ENCODE results near the gene SLC6A2. TPM values are rescaled to one million over a fixed set of nuclear protein-coding genes. Genes with fewer than 3 reads are reported as not detected.

The SLC6A2 gene
- total RNA-seq, 1 donor from 2014 or later, result not detected

DNA sequence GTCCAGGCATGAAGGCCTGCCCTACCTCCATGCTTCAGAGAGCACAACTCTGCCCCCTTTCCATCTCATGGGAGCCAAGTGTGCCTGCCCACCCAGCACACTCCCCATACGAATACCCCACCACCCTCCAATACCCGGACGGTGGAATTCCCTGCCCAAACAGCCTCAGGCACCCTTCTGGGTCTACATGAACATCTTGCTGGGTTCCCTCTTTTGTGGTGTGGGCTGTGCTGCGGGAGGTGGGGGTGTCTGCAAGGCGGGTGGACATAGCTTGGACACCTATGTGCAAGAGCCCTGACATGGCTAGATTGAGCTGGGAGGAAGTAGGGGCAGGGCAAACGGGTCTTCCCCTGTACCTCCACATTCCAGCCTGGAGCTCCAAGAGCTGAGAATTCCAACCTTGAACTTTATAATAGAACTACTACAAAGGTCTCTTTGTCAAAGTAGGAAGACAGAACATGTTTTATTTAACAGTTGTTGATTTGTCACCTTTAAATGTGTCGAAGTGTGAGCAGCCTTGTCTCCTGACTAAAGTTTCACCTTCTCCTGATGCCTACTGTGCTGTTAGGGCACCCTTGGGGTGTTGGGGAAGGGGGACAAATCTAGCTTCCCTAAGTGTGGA, 9.1 kb downstream of the SLC6A2 start:
- Mint-ChIP-seq H3K4me3 (ENCODE audit: unreplicated experiment) (no peak overlapping the region), H3K4me1 (ENCODE audit: unreplicated experiment) (peaks cover 4% of the 10 kb centered on the region), H3K27ac (ENCODE audit: unreplicated experiment) (no peak overlapping the region), H3K27me3 (ENCODE audit: unreplicated experiment) (peaks cover 1% of the 10 kb centered on the region), H3K9me3 (ENCODE audit: unreplicated experiment) (no peaks in the 10 kb centered on the region), H3K36me3 (ENCODE audit: unreplicated experiment) (no peaks in the 10 kb centered on the region)
- DNase-seq (ENCODE audit: extremely low spot score, unreplicated experiment), result no peak
- TF ChIP-seq, protein P1, sequence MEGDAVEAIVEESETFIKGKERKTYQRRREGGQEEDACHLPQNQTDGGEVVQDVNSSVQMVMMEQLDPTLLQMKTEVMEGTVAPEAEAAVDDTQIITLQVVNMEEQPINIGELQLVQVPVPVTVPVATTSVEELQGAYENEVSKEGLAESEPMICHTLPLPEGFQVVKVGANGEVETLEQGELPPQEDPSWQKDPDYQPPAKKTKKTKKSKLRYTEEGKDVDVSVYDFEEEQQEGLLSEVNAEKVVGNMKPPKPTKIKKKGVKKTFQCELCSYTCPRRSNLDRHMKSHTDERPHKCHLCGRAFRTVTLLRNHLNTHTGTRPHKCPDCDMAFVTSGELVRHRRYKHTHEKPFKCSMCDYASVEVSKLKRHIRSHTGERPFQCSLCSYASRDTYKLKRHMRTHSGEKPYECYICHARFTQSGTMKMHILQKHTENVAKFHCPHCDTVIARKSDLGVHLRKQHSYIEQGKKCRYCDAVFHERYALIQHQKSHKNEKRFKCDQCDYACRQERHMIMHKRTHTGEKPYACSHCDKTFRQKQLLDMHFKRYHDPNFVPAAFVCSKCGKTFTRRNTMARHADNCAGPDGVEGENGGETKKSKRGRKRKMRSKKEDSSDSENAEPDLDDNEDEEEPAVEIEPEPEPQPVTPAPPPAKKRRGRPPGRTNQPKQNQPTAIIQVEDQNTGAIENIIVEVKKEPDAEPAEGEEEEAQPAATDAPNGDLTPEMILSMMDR (IDR thresholded peaks at IDR 0.05), result no peak

DNA sequence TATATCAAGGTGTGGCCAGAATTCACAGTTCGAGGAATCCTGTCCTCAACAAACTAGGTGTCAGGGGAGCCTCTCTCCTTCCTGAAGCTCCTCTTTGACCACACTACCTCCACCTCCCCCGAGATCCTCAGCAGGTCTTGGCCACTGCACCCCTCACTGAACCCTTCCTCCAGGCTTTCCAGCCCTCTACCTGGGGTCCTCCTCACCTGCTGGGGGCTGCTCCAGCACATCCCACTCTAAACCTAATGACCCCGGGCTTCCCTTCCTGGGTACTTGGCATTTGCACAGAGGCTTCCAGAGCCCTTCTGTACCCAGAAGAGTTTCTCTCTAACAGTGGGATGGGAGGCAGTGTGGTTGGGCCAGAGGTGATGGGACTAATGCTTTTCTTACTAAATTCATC, 9.7 kb downstream of the SLC6A2 start:
- H3K27me3 Mint-ChIP-seq (ENCODE audit: unreplicated experiment), result no peaks in the 10 kb centered on the region
- TF ChIP-seq, protein P1 (IDR thresholded peaks at IDR 0.05), result no peak
- H3K36me3 Mint-ChIP-seq (ENCODE audit: unreplicated experiment), result no peaks in the 10 kb centered on the region
- H3K9me3 Mint-ChIP-seq (ENCODE audit: unreplicated experiment), result no peaks in the 10 kb centered on the region
- H3K27ac Mint-ChIP-seq (ENCODE audit: unreplicated experiment), result no peak overlapping the region
- peaks cover 4% of the 10 kb centered on the region for H3K4me1 Mint-ChIP-seq (ENCODE audit: unreplicated experiment)
- no peak overlapping the region for H3K4me3 Mint-ChIP-seq (ENCODE audit: unreplicated experiment)
- no peak for DNase-seq (ENCODE audit: extremely low spot score, unreplicated experiment)

DNA sequence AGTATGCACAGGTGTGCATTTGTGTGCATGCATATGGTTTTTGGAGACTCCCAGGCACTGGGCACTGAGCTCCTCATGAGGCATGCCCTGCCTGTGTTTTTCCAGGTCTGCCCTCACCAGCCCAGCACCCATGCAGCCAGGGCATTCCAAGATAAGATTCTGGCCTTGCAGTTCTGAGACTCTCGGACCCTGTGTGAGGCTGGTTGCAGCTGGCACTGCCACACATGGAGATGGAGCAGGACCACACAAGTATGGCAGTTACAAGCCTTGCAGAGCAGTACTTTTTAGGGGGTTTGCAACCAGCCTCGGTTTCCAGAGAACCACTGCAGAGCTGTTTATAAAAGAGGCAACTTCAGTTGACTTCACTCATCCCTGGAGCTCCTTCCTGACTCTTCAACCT, 10.2 kb downstream of the SLC6A2 start:
- no peak overlapping the region for H3K27ac Mint-ChIP-seq (ENCODE audit: unreplicated experiment)
- TF ChIP-seq, protein P1 (IDR thresholded peaks at IDR 0.05), result no peak
- no peaks in the 10 kb centered on the region for H3K27me3 Mint-ChIP-seq (ENCODE audit: unreplicated experiment)
- H3K4me3 Mint-ChIP-seq (ENCODE audit: unreplicated experiment), result no peak overlapping the region
- no peaks in the 10 kb centered on the region for H3K9me3 Mint-ChIP-seq (ENCODE audit: unreplicated experiment)
- no peak for DNase-seq (ENCODE audit: extremely low spot score, unreplicated experiment)
- no peaks in the 10 kb centered on the region for H3K36me3 Mint-ChIP-seq (ENCODE audit: unreplicated experiment)
- H3K4me1 Mint-ChIP-seq (ENCODE audit: unreplicated experiment), result peaks cover 4% of the 10 kb centered on the region

DNA sequence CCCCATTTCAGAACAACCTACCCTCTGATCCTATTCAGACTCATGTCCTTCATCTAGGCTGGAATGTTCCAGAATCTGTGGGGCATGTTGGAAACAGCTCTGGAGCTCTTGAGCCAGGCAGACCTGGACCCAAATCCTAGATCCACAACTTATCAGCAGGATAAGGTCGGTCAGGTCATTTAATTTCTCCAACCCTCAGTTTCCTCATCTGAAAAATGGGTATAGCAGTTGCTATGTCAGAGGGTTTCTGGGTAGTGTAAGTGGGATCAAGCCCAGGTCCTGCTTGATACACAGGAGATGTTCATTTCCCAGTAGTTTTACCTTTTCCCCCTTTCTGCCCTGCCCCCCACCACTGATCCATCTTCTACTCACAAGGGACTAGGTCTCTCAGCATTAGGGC, 12.0 kb downstream of the SLC6A2 start:
- DNase-seq (ENCODE audit: extremely low spot score, unreplicated experiment), result no peak
- H3K9me3 Mint-ChIP-seq (ENCODE audit: unreplicated experiment), result no peaks in the 10 kb centered on the region
- TF ChIP-seq, protein P1 (IDR thresholded peaks at IDR 0.05), result no peak
- H3K36me3 Mint-ChIP-seq (ENCODE audit: unreplicated experiment), result no peaks in the 10 kb centered on the region
- no peaks in the 10 kb centered on the region for H3K27me3 Mint-ChIP-seq (ENCODE audit: unreplicated experiment)
- no peak overlapping the region for H3K27ac Mint-ChIP-seq (ENCODE audit: unreplicated experiment)
- no peaks in the 10 kb centered on the region for H3K4me1 Mint-ChIP-seq (ENCODE audit: unreplicated experiment)
- H3K4me3 Mint-ChIP-seq (ENCODE audit: unreplicated experiment), result no peak overlapping the region

DNA sequence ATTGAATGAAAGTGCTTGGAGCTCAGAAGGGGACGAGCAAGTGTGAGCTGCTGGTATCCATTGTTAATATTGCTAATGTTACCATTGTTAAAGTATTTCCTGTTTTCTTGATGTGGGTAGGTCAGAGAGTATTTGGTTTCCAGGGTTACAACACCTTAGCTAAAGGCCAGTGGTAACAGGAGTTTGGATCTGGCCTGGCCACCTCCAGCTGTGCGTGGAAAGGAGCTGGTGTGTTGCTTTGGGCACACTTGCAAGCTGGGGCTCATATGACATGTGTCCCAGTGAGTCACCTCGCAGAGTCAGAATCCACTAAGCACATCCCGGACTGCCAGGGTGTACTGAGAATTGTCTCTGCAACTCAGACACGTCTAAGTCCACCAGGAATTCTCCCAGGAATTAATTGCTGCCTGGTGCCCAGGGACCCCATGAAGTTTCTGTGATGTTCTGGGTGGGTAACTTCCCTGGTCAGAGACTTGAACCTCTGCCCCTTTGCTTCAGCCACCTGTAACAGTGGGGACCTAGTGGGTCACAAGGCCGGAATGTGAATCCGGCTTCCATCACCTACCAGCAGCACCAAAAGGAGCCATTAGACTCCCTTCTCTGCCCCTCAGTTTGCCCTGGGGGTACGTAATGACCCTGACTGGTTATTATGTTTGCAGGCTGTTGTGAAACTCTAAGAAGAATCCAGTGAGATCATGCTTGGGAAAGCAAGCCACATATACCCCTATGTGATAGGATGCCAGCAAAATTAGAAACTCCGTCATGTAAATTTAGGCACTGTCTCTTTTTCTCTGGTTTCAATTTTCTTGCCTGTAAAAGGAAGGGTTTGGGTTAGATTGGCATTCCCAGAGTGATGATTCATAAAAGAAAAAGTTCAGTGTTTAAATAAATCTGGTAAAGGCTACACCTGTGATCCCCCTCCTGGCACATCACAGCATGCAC, 12.8 kb downstream of the SLC6A2 start:
- no peaks in the 10 kb centered on the region for H3K4me1 Mint-ChIP-seq (ENCODE audit: unreplicated experiment)
- H3K36me3 Mint-ChIP-seq (ENCODE audit: unreplicated experiment), result no peaks in the 10 kb centered on the region
- TF ChIP-seq, protein P1 (IDR thresholded peaks at IDR 0.05), result no peak
- H3K27ac Mint-ChIP-seq (ENCODE audit: unreplicated experiment), result no peak overlapping the region
- no peaks in the 10 kb centered on the region for H3K9me3 Mint-ChIP-seq (ENCODE audit: unreplicated experiment)
- no peak for DNase-seq (ENCODE audit: extremely low spot score, unreplicated experiment)
- H3K27me3 Mint-ChIP-seq (ENCODE audit: unreplicated experiment), result peaks cover 3% of the 10 kb centered on the region
- H3K4me3 Mint-ChIP-seq (ENCODE audit: unreplicated experiment), result no peak overlapping the region
